Measurements from ENCODE around the gene POU2F3. TPM values are rescaled to one million over a fixed set of nuclear protein-coding genes. Genes with fewer than 3 reads are reported as not detected.
A peak's percentile ranks its signal among the peaks of the same experiment; 100 is the strongest.

Gene POU2F3
- total and polyA plus RNA-seq, 2 donors (not counting 1 experiment from before 2014, with no cell fraction given) = not detected

DNA sequence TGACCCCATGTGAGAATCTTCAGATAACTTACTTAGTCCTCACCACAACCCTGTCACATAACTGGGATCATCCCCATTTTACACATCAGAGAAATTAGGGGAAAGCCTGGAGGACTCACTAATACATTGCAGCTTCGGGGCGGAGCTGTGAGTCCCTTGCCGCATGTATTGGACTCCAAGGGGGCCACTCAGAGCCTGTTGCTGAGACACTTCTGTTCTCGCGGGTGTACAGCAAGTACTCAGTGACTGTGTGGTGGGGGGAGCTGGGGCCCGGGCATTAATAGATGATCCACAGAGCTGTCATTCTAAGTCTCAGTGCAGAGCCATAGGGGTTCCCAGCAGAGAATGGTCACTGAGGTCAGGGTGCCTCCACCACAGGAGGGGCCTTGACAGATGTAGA lies 15.6 kb upstream of the POU2F3 start:
- H3K79me2 ChIP-seq (ENCODE audit: control insufficient read depth, insufficient read depth, low read length) = no peaks in the 10 kb centered on the region
- TF ChIP-seq, protein P1, sequence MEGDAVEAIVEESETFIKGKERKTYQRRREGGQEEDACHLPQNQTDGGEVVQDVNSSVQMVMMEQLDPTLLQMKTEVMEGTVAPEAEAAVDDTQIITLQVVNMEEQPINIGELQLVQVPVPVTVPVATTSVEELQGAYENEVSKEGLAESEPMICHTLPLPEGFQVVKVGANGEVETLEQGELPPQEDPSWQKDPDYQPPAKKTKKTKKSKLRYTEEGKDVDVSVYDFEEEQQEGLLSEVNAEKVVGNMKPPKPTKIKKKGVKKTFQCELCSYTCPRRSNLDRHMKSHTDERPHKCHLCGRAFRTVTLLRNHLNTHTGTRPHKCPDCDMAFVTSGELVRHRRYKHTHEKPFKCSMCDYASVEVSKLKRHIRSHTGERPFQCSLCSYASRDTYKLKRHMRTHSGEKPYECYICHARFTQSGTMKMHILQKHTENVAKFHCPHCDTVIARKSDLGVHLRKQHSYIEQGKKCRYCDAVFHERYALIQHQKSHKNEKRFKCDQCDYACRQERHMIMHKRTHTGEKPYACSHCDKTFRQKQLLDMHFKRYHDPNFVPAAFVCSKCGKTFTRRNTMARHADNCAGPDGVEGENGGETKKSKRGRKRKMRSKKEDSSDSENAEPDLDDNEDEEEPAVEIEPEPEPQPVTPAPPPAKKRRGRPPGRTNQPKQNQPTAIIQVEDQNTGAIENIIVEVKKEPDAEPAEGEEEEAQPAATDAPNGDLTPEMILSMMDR (conservative IDR thresholded peaks at IDR 0.05 in 1 of 2, IDR thresholded peaks at IDR 0.05 in 1 of 2; ENCODE audit: low read depth in 1 of 2, low read length in 2 of 2) = no peak
- TF ChIP-seq EZH2 (IDR thresholded peaks at IDR 0.05; ENCODE audit: low read length, missing control alignments) = no peak
- no peaks in the 10 kb centered on the region for H4K20me1 ChIP-seq (ENCODE audit: control insufficient read depth, extremely low read depth, insufficient read depth, low read length)

GRCh38 chr11:120224972-120225909 lies 14.7 kb upstream of the POU2F3 start:
- Histone ChIP-seq H3K4me3 (replicated peaks in 1 of 4; ENCODE audit: control extremely low read depth in 1 of 4, insufficient read depth in 1 of 4, low read depth in 3 of 4, low read length in 4 of 4) (no peak overlapping the region), H2AFZ (ENCODE audit: low read length) (no peak overlapping the region), H3K27me3 (ENCODE audit: control insufficient read depth, insufficient read depth, low read length) (no peaks in the 10 kb centered on the region), H3K9ac (ENCODE audit: insufficient read depth, low read length) (no peak overlapping the region), H3K4me2 (ENCODE audit: extremely low read depth, insufficient read depth, low read length) (no peak overlapping the region), H4K20me1 (ENCODE audit: control insufficient read depth, extremely low read depth, insufficient read depth, low read length) (no peaks in the 10 kb centered on the region), H3K36me3 (ENCODE audit: control insufficient read depth, insufficient read depth, low read length) (peaks cover 6% of the 10 kb centered on the region), H3K79me2 (ENCODE audit: control insufficient read depth, insufficient read depth, low read length) (no peaks in the 10 kb centered on the region), H3K27ac (ENCODE audit: insufficient read depth, low read length) (no peak overlapping the region), H3K9me3 (ENCODE audit: control insufficient read depth, insufficient read depth, low read depth, low read length) (no peaks in the 10 kb centered on the region), H3K4me1 (ENCODE audit: control insufficient read depth, extremely low read depth, insufficient read depth, low read length) (no peaks in the 10 kb centered on the region)
- TF ChIP-seq, protein P1 (conservative IDR thresholded peaks at IDR 0.05 in 1 of 2, IDR thresholded peaks at IDR 0.05 in 1 of 2; ENCODE audit: low read depth in 1 of 2, low read length in 2 of 2) = no peak
- TF ChIP-seq EZH2 (IDR thresholded peaks at IDR 0.05; ENCODE audit: low read length, missing control alignments) = no peak
- DNase-seq (ENCODE audit: low read depth in 2 of 2) = peak in 1 of 2 donors; percentile 49

More for the DNA sequence above, 15.6 kb upstream of the POU2F3 start:
- Histone ChIP-seq H3K4me1 (ENCODE audit: control insufficient read depth, extremely low read depth, insufficient read depth, low read length) (peaks cover 5% of the 10 kb centered on the region), H3K27ac (ENCODE audit: insufficient read depth, low read length) (no peak overlapping the region), H3K4me3 (replicated peaks in 1 of 4; ENCODE audit: control extremely low read depth in 1 of 4, insufficient read depth in 1 of 4, low read depth in 3 of 4, low read length in 4 of 4) (no peak overlapping the region), H2AFZ (ENCODE audit: low read length) (no peak overlapping the region), H3K27me3 (ENCODE audit: control insufficient read depth, insufficient read depth, low read length) (no peaks in the 10 kb centered on the region), H3K36me3 (ENCODE audit: control insufficient read depth, insufficient read depth, low read length) (peaks cover 6% of the 10 kb centered on the region), H3K9me3 (ENCODE audit: control insufficient read depth, insufficient read depth, low read depth, low read length) (no peaks in the 10 kb centered on the region), H3K9ac (ENCODE audit: insufficient read depth, low read length) (no peak overlapping the region), H3K4me2 (ENCODE audit: extremely low read depth, insufficient read depth, low read length) (no peak overlapping the region)
- DNase-seq (ENCODE audit: low read depth in 2 of 2) = no peak

- Histone ChIP-seq H3K9me3 (ENCODE audit: control insufficient read depth, insufficient read depth, low read depth, low read length) (no peaks in the 10 kb centered on the region), H4K20me1 (ENCODE audit: control insufficient read depth, extremely low read depth, insufficient read depth, low read length) (no peaks in the 10 kb centered on the region)
- no peak for TF ChIP-seq EZH2 (IDR thresholded peaks at IDR 0.05; ENCODE audit: low read length, missing control alignments)
- TF ChIP-seq, protein P1 (conservative IDR thresholded peaks at IDR 0.05 in 1 of 2, IDR thresholded peaks at IDR 0.05 in 1 of 2; ENCODE audit: low read depth in 1 of 2, low read length in 2 of 2) = no peak
Observed at GRCh38 chr11:120226242-120226641, 13.7 kb upstream of the POU2F3 start.

More at GRCh38 chr11:120226242-120226641, 13.7 kb upstream of the POU2F3 start:
- Histone ChIP-seq H3K9ac (ENCODE audit: insufficient read depth, low read length) (no peak overlapping the region), H2AFZ (ENCODE audit: low read length) (no peak overlapping the region), H3K79me2 (ENCODE audit: control insufficient read depth, insufficient read depth, low read length) (no peaks in the 10 kb centered on the region), H3K4me2 (ENCODE audit: extremely low read depth, insufficient read depth, low read length) (no peak overlapping the region), H3K4me3 (replicated peaks in 1 of 4; ENCODE audit: control extremely low read depth in 1 of 4, insufficient read depth in 1 of 4, low read depth in 3 of 4, low read length in 4 of 4) (no peak overlapping the region), H3K27me3 (ENCODE audit: control insufficient read depth, insufficient read depth, low read length) (no peaks in the 10 kb centered on the region), H3K36me3 (ENCODE audit: control insufficient read depth, insufficient read depth, low read length) (peaks cover 6% of the 10 kb centered on the region), H3K27ac (ENCODE audit: insufficient read depth, low read length) (no peak overlapping the region), H3K4me1 (ENCODE audit: control insufficient read depth, extremely low read depth, insufficient read depth, low read length) (no peaks in the 10 kb centered on the region)
- DNase-seq (ENCODE audit: low read depth in 2 of 2) = no peak
